Activated B cell treated with CpG ODN at 0.5 μM for 24 hours (primary cell): Measurements from ENCODE around the gene COPZ2. TPM values are rescaled to one million over a fixed set of nuclear protein-coding genes. Genes with fewer than 3 reads are reported as not detected.

Experiments used
- ATAC-seq: fragments of 200-7000 bp; cut with Tn5 transposase; one replicate; pipeline ENCODE4 v1.10.0; 2021; ENCODE audit warnings: low read depth, mild to moderate bottlenecking, moderate library complexity
- CTCF ChIA-PET: fragments of 350-600 bp; sonication (Branson Sonifier 250); formaldehyde crosslinking; loops from one replicate; lab custom pipeline; 2021; ENCODE audit warnings: antibody characterized with exemption; lab: Charles Lee
- POLR2A ChIA-PET: fragments of 350-600 bp; sonication (Branson Sonifier 250); formaldehyde crosslinking; loops from one replicate; lab custom pipeline; 2021; ENCODE audit warnings: antibody characterized with exemption; lab: Charles Lee
- DNase-seq: peaks from one replicate; pipeline ENCODE4 v3.0.0; 2022
- H3K27ac Mint-ChIP-seq: one replicate; pipeline ENCODE4 v1.8.0; 2020; ENCODE audit warnings: mixed read lengths
- H3K27me3 Mint-ChIP-seq: one replicate; pipeline ENCODE4 v1.8.0; 2021; ENCODE audit warnings: mixed read lengths
- H3K36me3 Mint-ChIP-seq: one replicate; pipeline ENCODE4 v1.8.0; 2021; ENCODE audit warnings: low read depth, mixed read lengths
- H3K4me1 Mint-ChIP-seq: one replicate; pipeline ENCODE4 v1.8.0; 2021; ENCODE audit warnings: mixed read lengths
- H3K4me3 Mint-ChIP-seq: one replicate; pipeline ENCODE4 v1.8.0; 2020; ENCODE audit warnings: mild to moderate bottlenecking, mixed read lengths
- H3K9me3 Mint-ChIP-seq: one replicate; pipeline ENCODE4 v1.8.0; 2020; ENCODE audit warnings: mixed read lengths
- intact Hi-C: fragments of 100-400 bp; cut with micrococcal nuclease; formaldehyde crosslinking; loops from one replicate; pipeline ENCODE4 v1.15.1; 2024
- total RNA-seq: library from RNA; stranded (reverse); gene quantifications from 2 replicates; pipeline ENCODE4 v1.2.3, GENCODE V29; 2022
- TF ChIP-seq, protein P1 (sequence below): fragments of 200-600 bp; IDR thresholded peaks from one replicate; pipeline ENCODE4 v1.8.0; 2022; ENCODE audit warnings: antibody characterized with exemption, mild to moderate bottlenecking

COPZ2 gene
- total RNA-seq, 1 donor from 2014 or later: 3.3 TPM

DNA sequence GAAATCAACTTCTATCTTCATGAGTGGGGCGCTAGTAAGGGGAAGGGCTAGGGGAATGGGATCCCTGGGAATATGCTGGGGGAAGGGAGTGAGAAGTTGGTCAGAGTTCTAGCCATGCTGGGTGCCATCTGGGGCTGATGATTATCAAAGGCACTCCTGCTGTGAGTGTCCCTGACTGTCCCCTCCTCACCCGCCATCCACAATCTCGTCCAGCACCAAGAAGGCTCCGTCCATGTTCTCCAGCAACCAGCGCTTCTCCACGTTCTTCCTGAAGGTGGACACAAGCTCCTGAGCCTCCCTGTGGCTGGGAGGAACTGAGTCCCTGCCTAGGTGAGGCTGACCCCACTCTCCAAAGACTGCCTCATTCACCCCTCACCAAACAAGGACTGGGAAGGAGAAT, 5.6 kb downstream of the COPZ2 start:
- TF ChIP-seq, protein P1, sequence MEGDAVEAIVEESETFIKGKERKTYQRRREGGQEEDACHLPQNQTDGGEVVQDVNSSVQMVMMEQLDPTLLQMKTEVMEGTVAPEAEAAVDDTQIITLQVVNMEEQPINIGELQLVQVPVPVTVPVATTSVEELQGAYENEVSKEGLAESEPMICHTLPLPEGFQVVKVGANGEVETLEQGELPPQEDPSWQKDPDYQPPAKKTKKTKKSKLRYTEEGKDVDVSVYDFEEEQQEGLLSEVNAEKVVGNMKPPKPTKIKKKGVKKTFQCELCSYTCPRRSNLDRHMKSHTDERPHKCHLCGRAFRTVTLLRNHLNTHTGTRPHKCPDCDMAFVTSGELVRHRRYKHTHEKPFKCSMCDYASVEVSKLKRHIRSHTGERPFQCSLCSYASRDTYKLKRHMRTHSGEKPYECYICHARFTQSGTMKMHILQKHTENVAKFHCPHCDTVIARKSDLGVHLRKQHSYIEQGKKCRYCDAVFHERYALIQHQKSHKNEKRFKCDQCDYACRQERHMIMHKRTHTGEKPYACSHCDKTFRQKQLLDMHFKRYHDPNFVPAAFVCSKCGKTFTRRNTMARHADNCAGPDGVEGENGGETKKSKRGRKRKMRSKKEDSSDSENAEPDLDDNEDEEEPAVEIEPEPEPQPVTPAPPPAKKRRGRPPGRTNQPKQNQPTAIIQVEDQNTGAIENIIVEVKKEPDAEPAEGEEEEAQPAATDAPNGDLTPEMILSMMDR: no peak
- Mint-ChIP-seq H3K27ac (no peak overlapping the region), H3K4me3 (no peak overlapping the region), H3K9me3 (no peaks in the 10 kb centered on the region), H3K36me3 (no peaks in the 10 kb centered on the region), H3K4me1 (peaks cover 4% of the 10 kb centered on the region), H3K27me3 (peaks cover 31% of the 10 kb centered on the region)
- DNase-seq (no peak), ATAC-seq (no peak)
- CTCF ChIA-PET: interaction anchor here (0.6 to 1.1 kb wide), 2 partner anchors 98 to 100 kb away, joined by 3 to 4 read pairs; no protein-coding TSS in a partner anchor
- intact Hi-C loops: no loop called here
- POLR2A ChIA-PET: interaction anchor here (0.6 to 2.1 kb wide), 3 partner anchors 15 to 49 kb away, joined by 3 to 6 read pairs (median 4); no protein-coding TSS in a partner anchor

DNA sequence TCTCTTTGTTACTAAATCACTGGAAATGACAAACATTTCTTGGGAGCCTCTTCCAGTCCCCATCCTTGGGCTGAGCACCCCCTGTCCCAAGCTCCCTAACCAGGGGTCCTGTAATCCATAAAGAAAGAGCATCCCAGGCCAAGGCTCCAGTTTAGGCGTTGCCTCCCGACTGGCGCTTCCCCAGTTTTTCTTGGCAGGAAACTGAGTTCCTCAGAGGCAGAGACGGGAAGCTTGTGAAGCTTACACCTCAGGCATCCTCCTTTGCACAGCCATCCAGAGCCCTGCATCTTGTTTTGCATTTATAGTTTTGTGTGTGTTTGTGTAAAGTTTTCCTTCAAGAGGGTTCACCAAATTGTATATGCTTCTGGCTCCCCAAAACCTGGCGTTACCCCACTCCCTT, 7.1 kb downstream of the COPZ2 start:
- Mint-ChIP-seq H3K27ac (no peak overlapping the region), H3K27me3 (peaks cover 31% of the 10 kb centered on the region)
- POLR2A ChIA-PET: interaction anchor here (0.7 to 2.1 kb wide), 4 partner anchors 16 to 187 kb away, joined by 3 to 6 read pairs (median 3); partner anchors contain the start of gene SNX11

DNA sequence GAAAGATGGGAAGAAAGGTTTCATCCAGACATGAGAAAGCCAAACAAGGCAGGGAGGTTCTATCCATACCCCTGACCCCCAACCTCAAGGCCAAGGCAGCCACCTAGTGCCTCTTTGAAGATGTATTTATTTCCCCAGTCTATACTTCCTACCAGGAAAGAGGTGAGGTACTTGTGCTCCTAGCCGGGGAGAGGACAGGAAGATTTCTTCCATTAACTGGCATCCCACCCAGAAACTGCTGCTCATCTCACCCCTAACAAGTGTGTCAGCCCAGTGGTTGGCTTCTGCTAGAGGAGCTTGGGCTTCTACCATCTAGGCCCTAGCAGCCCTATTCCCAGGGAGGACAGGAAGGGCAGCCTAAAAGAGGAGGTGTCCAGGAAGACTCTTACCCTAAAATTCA, 8.9 kb downstream of the COPZ2 start:
- H3K27me3 Mint-ChIP-seq: peaks cover 30% of the 10 kb centered on the region
- ChIA-PET CTCF (interaction anchor here (2.6 kb wide), 1 partner anchor 46 kb away, joined by 11 read pairs; no protein-coding TSS in a partner anchor), POLR2A (no interaction called here)
- intact Hi-C loops: loop anchor here (5.0 to 10.0 kb wide), 2 partner anchors 279 to 426 kb away; no protein-coding TSS in a partner anchor
- DNase-seq (no peak), ATAC-seq (no peak)
- peaks cover 2% of the 10 kb centered on the region for H3K36me3 Mint-ChIP-seq
- no peak overlapping the region for H3K27ac Mint-ChIP-seq
- peaks cover 26% of the 10 kb centered on the region for H3K4me1 Mint-ChIP-seq
- TF ChIP-seq, protein P1: no peak
- H3K4me3 Mint-ChIP-seq: no peak overlapping the region
- H3K9me3 Mint-ChIP-seq: no peaks in the 10 kb centered on the region

More for the DNA sequence above, 7.1 kb downstream of the COPZ2 start:
- TF ChIP-seq, protein P1: no peak
- CTCF ChIA-PET: interaction anchor here (2.6 kb wide), 1 partner anchor 44 kb away, joined by 11 read pairs; no protein-coding TSS in a partner anchor
- Mint-ChIP-seq H3K36me3 (no peaks in the 10 kb centered on the region), H3K4me1 (peaks cover 13% of the 10 kb centered on the region), H3K9me3 (no peaks in the 10 kb centered on the region), H3K4me3 (no peak overlapping the region)
- DNase-seq (no peak), ATAC-seq (no peak)
- intact Hi-C loops: no loop called here

DNA sequence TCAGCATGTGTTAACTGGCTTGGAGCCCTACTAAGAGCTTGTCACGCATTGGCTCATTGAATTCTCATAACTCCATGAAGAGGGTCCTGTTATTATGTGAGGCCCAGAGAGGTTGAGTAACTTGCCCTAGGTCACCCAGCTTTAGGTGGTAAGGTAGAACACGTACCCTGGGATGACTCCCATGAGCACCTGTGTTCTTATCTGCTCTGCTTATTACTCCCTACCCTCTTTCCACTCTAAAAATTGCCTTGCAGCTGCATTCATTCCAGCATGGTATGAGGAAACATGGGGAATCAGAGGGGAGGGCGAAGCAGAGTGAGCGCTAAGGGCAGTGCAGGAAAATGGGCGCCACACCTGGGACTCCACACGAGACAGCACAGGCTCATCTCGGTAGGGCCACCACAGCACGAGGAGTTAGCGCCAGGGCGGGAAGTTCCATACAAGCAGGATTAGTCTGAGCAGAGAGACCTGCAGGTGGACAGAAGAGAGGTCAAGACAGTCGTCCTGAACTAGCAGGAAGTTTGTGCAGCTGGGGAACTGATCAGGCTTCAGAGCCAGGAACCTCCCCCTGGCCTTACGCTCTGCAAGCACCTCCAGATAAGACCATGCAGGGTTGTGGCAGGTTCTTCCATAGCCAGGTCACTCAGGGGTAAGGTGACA, 10.1 kb downstream of the COPZ2 start:
- H3K27ac Mint-ChIP-seq: no peak overlapping the region
- intact Hi-C loops: loop anchor here (5.0 to 10.0 kb wide), 2 partner anchors 280 to 427 kb away; no protein-coding TSS in a partner anchor
- POLR2A ChIA-PET: interaction anchor here (1.2 to 3.4 kb wide), 5 partner anchors 21 to 53 kb away, joined by 3 to 37 read pairs (median 5); partner anchors contain the start of gene NFE2L1
- H3K4me3 Mint-ChIP-seq: no peak overlapping the region
- H3K9me3 Mint-ChIP-seq: no peaks in the 10 kb centered on the region
- peaks cover 22% of the 10 kb centered on the region for H3K27me3 Mint-ChIP-seq
- H3K4me1 Mint-ChIP-seq: peaks cover 35% of the 10 kb centered on the region
- CTCF ChIA-PET: interaction anchor here (0.7 to 3.5 kb wide), 14 partner anchors 8 to 591 kb away, joined by 3 to 148 read pairs (median 10); partner anchors contain the start of genes CBX1 and NFE2L1
- H3K36me3 Mint-ChIP-seq: peaks cover 2% of the 10 kb centered on the region
- no peak for ATAC-seq
- TF ChIP-seq, protein P1: no peak
- no peak for DNase-seq
